Liver (tissue), 3 donors: ENCODE data around the gene TMEM135.

Experiments used
- CTCF ChIP-seq: fragments of 150-350 bp; IDR thresholded peaks from 2 replicates; pipeline ENCODE4 v1.5.1; 2017; ENCODE audit warnings: improper control_type of control experiment, low read depth, low read length; ENCODE audit not compliant: missing input control
- GABPA ChIP-seq, 2 donors: IDR thresholded peaks in 1 of 2; conservative IDR thresholded peaks in 1 of 2; 2 replicates each; pipeline ENCODE4 v1.6.1; 2016; ENCODE audit warnings: antibody characterized with exemption in 2 of 2, mild to moderate bottlenecking in 1 of 2, moderate library complexity in 1 of 2
- TAF1 ChIP-seq: conservative IDR thresholded peaks from 2 replicates; pipeline ENCODE4 v1.6.1; 2016; ENCODE audit warnings: antibody characterized with exemption, mild to moderate bottlenecking
- donor health status: healthy.
- donor health status: healthy.

- no peak for TF ChIP-seq GABPA (IDR thresholded peaks at IDR 0.05 in 1 of 2, conservative IDR thresholded peaks at IDR 0.05 in 1 of 2)
- no peak for TF ChIP-seq CTCF
- TF ChIP-seq TAF1: no peak
Observed at GRCh38 chr11:87092567-87092966, 54.8 kb downstream of the TMEM135 start.
